GM23338 (cell line): ENCODE results near the gene LMF1. TPM values are rescaled to one million over a fixed set of nuclear protein-coding genes. Genes with fewer than 3 reads are reported as not detected.

Source experiments
- ATAC-seq: fragments of 200-7000 bp; cut with Tn5 transposase; 3 replicates; pipeline ENCODE4 v1.9.1; 2020
- DNase-seq: peaks from one replicate; pipeline ENCODE4 v3.0.0-alpha.2; 2015; ENCODE audit warnings: low spot score
- H2AFZ ChIP-seq: fragments of 200-600 bp; sonication (generic); 2 replicates; pipeline ENCODE4 v1.8.0; 2016; ENCODE audit warnings: antibody characterized with exemption, mild to moderate bottlenecking, moderate library complexity
- H3F3A ChIP-seq: fragments of 200-600 bp; sonication (generic); replicated peaks from 2 replicates; pipeline ENCODE4 v1.8.0; 2017; ENCODE audit warnings: antibody characterized with exemption, mixed run types, low read depth
- H3K27ac ChIP-seq: fragments of 200-600 bp; sonication (generic); 2 replicates; pipeline ENCODE4 v1.6.1; 2016; ENCODE audit warnings: low read depth
- H3K27me3 ChIP-seq: fragments of 200-600 bp; sonication (generic); 2 replicates; pipeline ENCODE4 v1.8.0; 2016; ENCODE audit warnings: mild to moderate bottlenecking, mixed run types, moderate library complexity; ENCODE audit not compliant: insufficient read depth
- H3K36me3 ChIP-seq: fragments of 200-600 bp; sonication (generic); 2 replicates; pipeline ENCODE4 v1.8.0; 2016; ENCODE audit warnings: mild to moderate bottlenecking; ENCODE audit not compliant: insufficient read depth
- H3K4me1 ChIP-seq: fragments of 200-600 bp; sonication (generic); 2 replicates; pipeline ENCODE4 v1.8.0; 2016; ENCODE audit warnings: mild to moderate bottlenecking, moderate library complexity; ENCODE audit not compliant: insufficient read depth
- H3K4me2 ChIP-seq: fragments of 200-600 bp; sonication (generic); 2 replicates; pipeline ENCODE4 v1.7.1; 2017; ENCODE audit warnings: mixed run types
- H3K4me3 ChIP-seq: fragments of 200-600 bp; sonication (generic); 2 replicates; pipeline ENCODE4 v1.6.1; 2016; ENCODE audit warnings: mixed run types
- H3K79me2 ChIP-seq: fragments of 200-600 bp; sonication (generic); replicated peaks from 2 replicates; pipeline ENCODE4 v1.8.0; 2017; ENCODE audit warnings: mild to moderate bottlenecking; ENCODE audit not compliant: insufficient read depth
- H3K9me2 ChIP-seq: fragments of 200-600 bp; sonication (generic); 2 replicates; pipeline ENCODE4 v1.8.0; 2017; ENCODE audit not compliant: insufficient read depth
- H4K20me1 ChIP-seq: fragments of 200-600 bp; sonication (generic); replicated peaks from 2 replicates; pipeline ENCODE4 v1.8.0; 2017; ENCODE audit warnings: mild to moderate bottlenecking; ENCODE audit not compliant: insufficient read depth
- H3K27ac Mint-ChIP-seq: 2 replicates; pipeline ENCODE4 v1.8.0; 2020; ENCODE audit warnings: inconsistent platforms, mild to moderate bottlenecking, moderate library complexity, mixed read lengths
- H3K27me3 Mint-ChIP-seq: 3 replicates; pipeline ENCODE4 v1.8.0; 2022; ENCODE audit warnings: low read depth, mild to moderate bottlenecking, moderate library complexity, mixed read lengths, inconsistent platforms; ENCODE audit not compliant: insufficient read depth, poor library complexity
- H3K36me3 Mint-ChIP-seq: 3 replicates; pipeline ENCODE4 v1.8.0; 2021; ENCODE audit warnings: low read depth, mild to moderate bottlenecking, inconsistent platforms, moderate library complexity, mixed read lengths
- H3K4me1 Mint-ChIP-seq: 3 replicates; pipeline ENCODE4 v1.8.0; 2020; ENCODE audit warnings: mild to moderate bottlenecking, inconsistent platforms, mixed read lengths
- H3K4me3 Mint-ChIP-seq: 3 replicates; pipeline ENCODE4 v1.8.0; 2021; ENCODE audit warnings: moderate library complexity, mild to moderate bottlenecking, inconsistent platforms, mixed read lengths
- H3K9me3 Mint-ChIP-seq: 3 replicates; pipeline ENCODE4 v1.8.0; 2020; ENCODE audit warnings: moderate library complexity, mild to moderate bottlenecking, inconsistent platforms, mixed read lengths
- CREB1 ChIP-seq: fragments of 250-450 bp; sonication (Bioruptor Pico); IDR thresholded peaks from 2 replicates; pipeline ENCODE4 v1.5.0; 2020; ENCODE audit warnings: low read depth, mild to moderate bottlenecking, moderate library complexity
- EZH2phosphoT487 ChIP-seq: fragments of 200-600 bp; sonication (generic); IDR thresholded peaks from one replicate; pipeline ENCODE4 v1.8.1; 2018; ENCODE audit warnings: antibody characterized with exemption; ENCODE audit not compliant: unreplicated experiment
- POLR2AphosphoS5 ChIP-seq: IDR thresholded peaks from 2 replicates; pipeline ENCODE4 v1.6.1; 2016; ENCODE audit warnings: antibody characterized with exemption, low read depth
- STAT1 ChIP-seq: IDR thresholded peaks from one replicate; pipeline ENCODE4 v1.6.1; 2016; ENCODE audit warnings: antibody characterized with exemption; ENCODE audit not compliant: unreplicated experiment
- ZNF462 ChIP-seq: fragments of 250-450 bp; sonication (Bioruptor Pico); IDR thresholded peaks from 2 replicates; pipeline ENCODE4 v1.5.0; 2020; ENCODE audit warnings: mild to moderate bottlenecking, moderate library complexity
- polyA plus RNA-seq: library from polyadenylated mRNA; unstranded; fragments of >200 nt; fragmentation: Nextera tagmentation; extraction: Ambion mirVana; gene quantifications from 2 replicates; pipeline ENCODE4 v1.2.1, GENCODE V29; 2016
- total RNA-seq: library from RNA; depleted of rRNA; stranded (reverse); fragments of >200 nt; shearing (Covaris generic); gene quantifications from 2 replicates; pipeline ENCODE4 v1.2.3, GENCODE V29; 2014
- TF ChIP-seq, protein P1 (sequence below): IDR thresholded peaks from 2 replicates; pipeline ENCODE4 v1.6.1; 2016; ENCODE audit warnings: antibody characterized with exemption

Gene LMF1
- total and polyA plus RNA-seq, 2 experiments from 2014 or later, result 4.2 to 10.1 TPM

GRCh38 chr16:984736-985636, 14.2 kb upstream of the LMF1 start (continued):
- no peak for TF ChIP-seq ZNF462 (CRISPR knock-in tag)
- no peak for TF ChIP-seq CREB1 (CRISPR knock-in tag)

DNA sequence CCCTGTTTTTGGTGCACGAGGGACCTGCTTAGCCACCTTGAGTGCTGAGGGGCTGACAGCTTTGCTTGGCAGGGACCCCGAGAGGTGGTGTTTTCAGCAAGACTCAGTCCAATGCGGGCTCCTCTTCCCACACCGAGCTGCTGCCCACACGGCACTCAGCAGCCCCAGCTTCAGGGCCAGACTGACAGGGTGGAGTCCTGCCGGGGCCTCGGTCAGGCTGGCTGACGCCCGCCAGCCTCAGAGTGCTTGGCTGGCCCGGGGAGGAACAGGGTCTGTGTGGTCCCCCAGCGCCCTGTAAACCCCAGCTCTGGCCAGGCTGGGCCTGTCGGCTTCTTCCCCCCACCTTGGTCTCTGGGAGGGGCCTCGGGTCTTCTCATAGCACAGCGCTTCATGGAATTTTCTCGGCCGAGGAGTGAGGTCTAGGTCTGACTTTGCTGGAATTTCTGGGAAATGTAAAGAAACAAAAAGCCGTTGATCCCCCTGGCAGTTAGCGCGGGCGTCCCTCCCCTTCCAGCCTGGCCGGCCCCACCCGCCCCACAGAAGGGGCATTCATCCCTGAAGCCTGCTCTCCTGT, 13.4 kb upstream of the LMF1 start:
- H3F3A ChIP-seq, result no peaks in the 10 kb centered on the region
- Mint-ChIP-seq H3K4me3 (no peak overlapping the region), H3K27me3 (peaks cover 21% of the 10 kb centered on the region), H3K36me3 (peaks cover 3% of the 10 kb centered on the region; the same call in 1 of the 3 replicates), H3K27ac (no peak overlapping the region), H3K9me3 (no peaks in the 10 kb centered on the region), H3K4me1 (peaks cover 4% of the 10 kb centered on the region; the same call in 2 of the 3 replicates)
- no peak for ATAC-seq
- H3K27ac ChIP-seq, result no peak overlapping the region
- no peaks in the 10 kb centered on the region for H3K36me3 ChIP-seq
- peaks cover 25% of the 10 kb centered on the region for H3K27me3 ChIP-seq
- no peak overlapping the region for H3K4me2 ChIP-seq
- H3K9me2 ChIP-seq, result no peaks in the 10 kb centered on the region
- no peak overlapping the region for H3K4me3 ChIP-seq
- DNase-seq, result no peak
- no peaks in the 10 kb centered on the region for H3K79me2 ChIP-seq
- H2AFZ ChIP-seq, result no peak overlapping the region
- no peaks in the 10 kb centered on the region for H3K4me1 ChIP-seq
- H4K20me1 ChIP-seq, result no peaks in the 10 kb centered on the region; the same call in 1 of the 2 replicates
- TF ChIP-seq POLR2AphosphoS5 (no peak), ZNF462 (CRISPR knock-in tag) (no peak), EZH2phosphoT487 (no peak), CREB1 (CRISPR knock-in tag) (no peak), STAT1 (no peak)
- TF ChIP-seq, protein P1, sequence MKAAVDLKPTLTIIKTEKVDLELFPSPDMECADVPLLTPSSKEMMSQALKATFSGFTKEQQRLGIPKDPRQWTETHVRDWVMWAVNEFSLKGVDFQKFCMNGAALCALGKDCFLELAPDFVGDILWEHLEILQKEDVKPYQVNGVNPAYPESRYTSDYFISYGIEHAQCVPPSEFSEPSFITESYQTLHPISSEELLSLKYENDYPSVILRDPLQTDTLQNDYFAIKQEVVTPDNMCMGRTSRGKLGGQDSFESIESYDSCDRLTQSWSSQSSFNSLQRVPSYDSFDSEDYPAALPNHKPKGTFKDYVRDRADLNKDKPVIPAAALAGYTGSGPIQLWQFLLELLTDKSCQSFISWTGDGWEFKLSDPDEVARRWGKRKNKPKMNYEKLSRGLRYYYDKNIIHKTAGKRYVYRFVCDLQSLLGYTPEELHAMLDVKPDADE, result no peak
